Natural killer cell (primary cell): Measurements from ENCODE around the gene CSF1. TPM values are rescaled to one million over a fixed set of nuclear protein-coding genes. Genes with fewer than 3 reads are reported as not detected.
"Not testable (repeated sequence)": the region's sequence is repeated elsewhere in the genome, so short reads cannot be mapped to it uniquely, and the experiment has no call there.

Experiments used
- ATAC-seq, 3 donors: fragments of 150-1000 bp in 2 of 3; fragments of 200-7000 bp in 1 of 3; cut with Tn5 transposase; 1 replicate in 1 of 3; 2 replicates in 2 of 3; pipeline ENCODE4 v1.10.0; 2021; ENCODE audit warnings: mild to moderate bottlenecking in 2 of 3, moderate library complexity in 2 of 3
- DNase-seq, 2 donors: peaks; one replicate each; pipeline versions ENCODE4 v3.0.0 to v3.0.0-alpha.2; 2013 to 2021; ENCODE audit warnings: mixed read lengths in 1 of 2
- H3K27ac ChIP-seq: one replicate; pipeline ENCODE4 v1.5.1; 2013; ENCODE audit warnings: mild to moderate bottlenecking, low read length
- H3K27me3 ChIP-seq: one replicate; pipeline ENCODE4 v1.6.1; 2013; ENCODE audit warnings: low read length; ENCODE audit not compliant: control insufficient read depth, insufficient read depth
- H3K36me3 ChIP-seq: one replicate; pipeline ENCODE4 v1.6.1; 2013; ENCODE audit warnings: low read length; ENCODE audit not compliant: control insufficient read depth, insufficient read depth
- H3K4me1 ChIP-seq: one replicate; pipeline ENCODE4 v1.6.1; 2013; ENCODE audit warnings: low read length; ENCODE audit not compliant: control insufficient read depth, insufficient read depth
- H3K4me3 ChIP-seq: one replicate; pipeline ENCODE4 v1.5.1; 2013; ENCODE audit warnings: low read length
- H3K9me3 ChIP-seq: one replicate; pipeline ENCODE4 v1.6.1; 2013; ENCODE audit warnings: low read length; ENCODE audit not compliant: control insufficient read depth, insufficient read depth
- H3K27ac Mint-ChIP-seq, 2 donors: one replicate each; pipeline ENCODE4 v1.8.0; 2022; ENCODE audit warnings: mild to moderate bottlenecking in 2 of 2, mixed read lengths in 2 of 2, moderate library complexity in 1 of 2
- H3K27me3 Mint-ChIP-seq, 2 donors: one replicate each; pipeline ENCODE4 v1.8.0; 2022; ENCODE audit warnings: low read depth in 2 of 2, mixed read lengths in 2 of 2
- H3K36me3 Mint-ChIP-seq: one replicate; pipeline ENCODE4 v1.8.0; 2022; ENCODE audit warnings: mixed read lengths
- H3K4me1 Mint-ChIP-seq, 2 donors: one replicate each; pipeline ENCODE4 v1.8.0; 2022; ENCODE audit warnings: mixed read lengths in 2 of 2
- H3K4me3 Mint-ChIP-seq: one replicate; pipeline ENCODE4 v1.8.0; 2022; ENCODE audit warnings: mild to moderate bottlenecking, moderate library complexity, mixed read lengths
- H3K9me3 Mint-ChIP-seq, 2 donors: one replicate each; pipeline ENCODE4 v1.8.0; 2022; ENCODE audit warnings: mixed read lengths in 2 of 2
- WGBS: methylation state at CpG from one replicate; pipeline ENCODE4 v1.1.7; 2013; ENCODE audit warnings: missing lambda C conversion rate; ENCODE audit not compliant: insufficient coverage; 5-methylcytosine and 5-hydroxymethylcytosine counted together
- intact Hi-C: fragments of 100-400 bp; cut with micrococcal nuclease; formaldehyde crosslinking; loops from one replicate; pipeline ENCODE4 v1.14.2; 2022
- total RNA-seq, 4 donors: library from RNA; stranded (reverse); fragments of 120-200 nt in 1 of 4; gene quantifications; one replicate each; pipeline versions ENCODE4 v1.2.3 to v1.2.4, GENCODE V29; 2013 to 2022
- TF ChIP-seq, protein P1 (sequence below): fragments of 200-600 bp; IDR thresholded peaks from one replicate; pipeline ENCODE4 v1.8.0; 2022; ENCODE audit warnings: antibody characterized with exemption

The CSF1 gene, protein sequence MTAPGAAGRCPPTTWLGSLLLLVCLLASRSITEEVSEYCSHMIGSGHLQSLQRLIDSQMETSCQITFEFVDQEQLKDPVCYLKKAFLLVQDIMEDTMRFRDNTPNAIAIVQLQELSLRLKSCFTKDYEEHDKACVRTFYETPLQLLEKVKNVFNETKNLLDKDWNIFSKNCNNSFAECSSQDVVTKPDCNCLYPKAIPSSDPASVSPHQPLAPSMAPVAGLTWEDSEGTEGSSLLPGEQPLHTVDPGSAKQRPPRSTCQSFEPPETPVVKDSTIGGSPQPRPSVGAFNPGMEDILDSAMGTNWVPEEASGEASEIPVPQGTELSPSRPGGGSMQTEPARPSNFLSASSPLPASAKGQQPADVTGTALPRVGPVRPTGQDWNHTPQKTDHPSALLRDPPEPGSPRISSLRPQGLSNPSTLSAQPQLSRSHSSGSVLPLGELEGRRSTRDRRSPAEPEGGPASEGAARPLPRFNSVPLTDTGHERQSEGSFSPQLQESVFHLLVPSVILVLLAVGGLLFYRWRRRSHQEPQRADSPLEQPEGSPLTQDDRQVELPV
- 10 to 100 TPM in 1 of 3 donors, 1 to 10 TPM in 2; 2.1 to 57.9 (median 3.7) TPM for total RNA-seq
- total RNA-seq (2013): 0.88 TPM

DNA sequence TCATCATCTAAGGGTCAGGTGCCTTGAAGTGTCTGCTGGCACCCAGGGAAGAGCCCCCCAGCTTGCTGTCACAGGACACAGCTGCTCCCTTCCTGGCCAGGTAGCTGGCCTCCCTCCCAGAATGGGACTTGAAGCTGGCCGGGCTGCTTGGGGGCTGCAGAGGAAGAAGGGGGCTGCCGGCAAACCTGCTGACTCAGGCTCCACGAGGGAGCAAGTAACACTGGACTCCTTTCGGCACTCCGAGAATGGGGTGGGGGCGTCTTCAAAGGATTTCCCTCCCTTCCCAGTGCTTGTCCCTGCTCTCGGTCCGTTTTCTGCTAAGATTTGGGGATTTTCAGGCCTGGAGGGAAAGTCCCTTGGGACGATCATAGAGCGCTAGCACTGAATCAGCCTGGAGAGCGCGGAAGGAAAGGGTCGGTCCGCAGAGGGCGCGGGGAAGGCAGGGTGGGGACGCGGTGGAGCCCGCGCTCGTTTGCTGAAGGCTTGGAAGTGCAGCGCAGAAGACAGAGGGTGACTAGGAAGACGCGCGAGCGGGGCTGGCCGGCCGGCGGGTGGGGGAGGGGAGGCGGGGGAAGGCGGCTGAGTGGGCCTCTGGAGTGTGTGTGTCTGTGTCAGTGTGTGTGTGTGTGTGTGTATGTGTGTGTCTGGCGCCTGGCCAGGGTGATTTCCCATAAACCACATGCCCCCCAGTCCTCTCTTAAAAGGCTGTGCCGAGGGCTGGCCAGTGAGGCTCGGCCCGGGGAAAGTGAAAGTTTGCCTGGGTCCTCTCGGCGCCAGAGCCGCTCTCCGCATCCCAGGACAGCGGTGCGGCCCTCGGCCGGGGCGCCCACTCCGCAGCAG is at the start of gene CSF1:
CSF1 (plus strand) TSS at position 727 of the 840 bp plus-strand sequence. CDS start 175 bp downstream, outside the sequence.
- H3K4me3 ChIP-seq: peak within 1 kb of the TSS; percentile 46
- peak within 1 kb of the TSS; percentile 89 for H3K4me3 Mint-ChIP-seq
- H3K27me3 Mint-ChIP-seq: peaks cover 34 to 51% of the 10 kb centered on the region in 2 donors
- intact Hi-C loops: loop anchor here (5.0 kb wide), 1 partner anchor 108 kb away; no protein-coding TSS in a partner anchor
- no peak within 1 kb of the TSS for H3K27ac ChIP-seq
- peaks cover 25 to 30% of the 10 kb centered on the region in 2 donors for H3K4me1 Mint-ChIP-seq
- H3K9me3 Mint-ChIP-seq: no peaks in the 10 kb centered on the region
- 1% methylated on average over 40 of the region's 45 CpGs for WGBS
- DNase-seq (peak; percentile 52 to 81), ATAC-seq (peak; percentile 61 to 77 (median 75))
- no peaks in the 10 kb centered on the region for H3K9me3 ChIP-seq
- no peaks in the 10 kb centered on the region for H3K36me3 Mint-ChIP-seq
- peaks cover 14% of the 10 kb centered on the region for H3K27me3 ChIP-seq
- no peaks in the 10 kb centered on the region for H3K36me3 ChIP-seq
- TF ChIP-seq, protein P1, sequence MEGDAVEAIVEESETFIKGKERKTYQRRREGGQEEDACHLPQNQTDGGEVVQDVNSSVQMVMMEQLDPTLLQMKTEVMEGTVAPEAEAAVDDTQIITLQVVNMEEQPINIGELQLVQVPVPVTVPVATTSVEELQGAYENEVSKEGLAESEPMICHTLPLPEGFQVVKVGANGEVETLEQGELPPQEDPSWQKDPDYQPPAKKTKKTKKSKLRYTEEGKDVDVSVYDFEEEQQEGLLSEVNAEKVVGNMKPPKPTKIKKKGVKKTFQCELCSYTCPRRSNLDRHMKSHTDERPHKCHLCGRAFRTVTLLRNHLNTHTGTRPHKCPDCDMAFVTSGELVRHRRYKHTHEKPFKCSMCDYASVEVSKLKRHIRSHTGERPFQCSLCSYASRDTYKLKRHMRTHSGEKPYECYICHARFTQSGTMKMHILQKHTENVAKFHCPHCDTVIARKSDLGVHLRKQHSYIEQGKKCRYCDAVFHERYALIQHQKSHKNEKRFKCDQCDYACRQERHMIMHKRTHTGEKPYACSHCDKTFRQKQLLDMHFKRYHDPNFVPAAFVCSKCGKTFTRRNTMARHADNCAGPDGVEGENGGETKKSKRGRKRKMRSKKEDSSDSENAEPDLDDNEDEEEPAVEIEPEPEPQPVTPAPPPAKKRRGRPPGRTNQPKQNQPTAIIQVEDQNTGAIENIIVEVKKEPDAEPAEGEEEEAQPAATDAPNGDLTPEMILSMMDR: no peak
- H3K27ac Mint-ChIP-seq: peak within 1 kb of the TSS; percentile 18 to 81
- peaks cover 33% of the 10 kb centered on the region for H3K4me1 ChIP-seq

GRCh38 chr1:109861616-109862015 is 49.0 kb upstream of the CSF1 start:
- H3K27me3 Mint-ChIP-seq: peaks cover 22 to 28% of the 10 kb centered on the region in 2 donors
- H3K4me1 Mint-ChIP-seq, H3K27ac Mint-ChIP-seq, H3K4me3 ChIP-seq, H3K27me3 ChIP-seq, ATAC-seq, intact Hi-C loops, H3K9me3 Mint-ChIP-seq, H3K36me3 ChIP-seq, H3K4me1 ChIP-seq, H3K36me3 Mint-ChIP-seq, H3K27ac ChIP-seq, DNase-seq, H3K4me3 Mint-ChIP-seq, H3K9me3 ChIP-seq: not testable (repeated sequence)
- 100% methylated on average over 1 of the region's 2 CpGs for WGBS

DNA sequence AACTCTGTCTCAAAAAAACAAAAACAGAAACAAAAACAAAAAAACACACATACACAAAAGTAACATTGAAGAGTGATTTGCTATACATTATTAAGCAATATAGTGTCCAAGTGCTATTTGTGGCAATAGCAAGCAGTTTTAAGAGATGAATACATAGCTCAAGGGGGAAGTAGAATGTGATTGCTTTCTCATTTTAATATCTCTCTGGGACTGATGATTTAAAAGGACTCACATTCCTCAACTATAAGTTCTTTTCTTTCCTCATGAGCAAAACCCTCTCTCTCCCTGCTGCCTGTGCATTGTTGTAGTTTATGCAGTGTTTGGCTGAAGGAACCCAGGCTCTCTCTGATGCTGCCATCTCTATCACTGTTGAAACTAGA is 47.0 kb upstream of the CSF1 start:
- TF ChIP-seq, protein P1: no peak
- ATAC-seq: no peak
- Histone ChIP-seq H3K4me3 (no peak overlapping the region), H3K27me3 (no peaks in the 10 kb centered on the region), H3K27ac (no peak overlapping the region), H3K4me1 (no peaks in the 10 kb centered on the region), H3K36me3 (no peaks in the 10 kb centered on the region), H3K9me3 (no peaks in the 10 kb centered on the region)
- Mint-ChIP-seq H3K27me3 (peaks cover 10 to 19% of the 10 kb centered on the region in 2 donors), H3K4me3 (no peak overlapping the region), H3K4me1 (peaks cover 0 to 7% of the 10 kb centered on the region in 2 donors), H3K9me3 (no peaks in the 10 kb centered on the region), H3K27ac (no peak overlapping the region), H3K36me3 (no peaks in the 10 kb centered on the region)
- no peak for DNase-seq
- intact Hi-C loops: no loop called here
